ENCODE results near the gene RAP1GAP.

RAP1GAP gene

DNA sequence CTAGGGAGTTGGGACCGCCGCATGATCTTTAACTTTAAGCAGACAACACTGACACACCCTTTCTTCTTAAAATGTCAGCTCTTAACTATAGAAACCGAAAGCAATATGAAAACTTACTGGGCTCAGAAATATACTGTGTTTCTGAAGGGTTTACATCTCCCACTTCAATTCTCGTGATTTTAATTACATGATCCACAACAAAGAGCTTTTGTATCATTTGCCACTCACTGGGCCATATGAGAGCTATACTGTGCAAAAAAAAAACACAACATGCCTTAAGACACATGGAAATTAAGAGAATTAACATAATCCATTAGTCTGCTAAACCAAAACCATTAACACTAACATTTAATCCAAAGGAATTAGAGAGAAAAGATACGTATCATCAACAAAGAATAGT, 35.0 kb upstream of the RAP1GAP start:
- TF ChIP-seq, protein P1, sequence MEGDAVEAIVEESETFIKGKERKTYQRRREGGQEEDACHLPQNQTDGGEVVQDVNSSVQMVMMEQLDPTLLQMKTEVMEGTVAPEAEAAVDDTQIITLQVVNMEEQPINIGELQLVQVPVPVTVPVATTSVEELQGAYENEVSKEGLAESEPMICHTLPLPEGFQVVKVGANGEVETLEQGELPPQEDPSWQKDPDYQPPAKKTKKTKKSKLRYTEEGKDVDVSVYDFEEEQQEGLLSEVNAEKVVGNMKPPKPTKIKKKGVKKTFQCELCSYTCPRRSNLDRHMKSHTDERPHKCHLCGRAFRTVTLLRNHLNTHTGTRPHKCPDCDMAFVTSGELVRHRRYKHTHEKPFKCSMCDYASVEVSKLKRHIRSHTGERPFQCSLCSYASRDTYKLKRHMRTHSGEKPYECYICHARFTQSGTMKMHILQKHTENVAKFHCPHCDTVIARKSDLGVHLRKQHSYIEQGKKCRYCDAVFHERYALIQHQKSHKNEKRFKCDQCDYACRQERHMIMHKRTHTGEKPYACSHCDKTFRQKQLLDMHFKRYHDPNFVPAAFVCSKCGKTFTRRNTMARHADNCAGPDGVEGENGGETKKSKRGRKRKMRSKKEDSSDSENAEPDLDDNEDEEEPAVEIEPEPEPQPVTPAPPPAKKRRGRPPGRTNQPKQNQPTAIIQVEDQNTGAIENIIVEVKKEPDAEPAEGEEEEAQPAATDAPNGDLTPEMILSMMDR (IDR thresholded peaks at IDR 0.05; ENCODE audit: low read depth, low read length): no peak
- DNase-seq (ENCODE audit: extremely low read depth, low read depth): no peak

DNA sequence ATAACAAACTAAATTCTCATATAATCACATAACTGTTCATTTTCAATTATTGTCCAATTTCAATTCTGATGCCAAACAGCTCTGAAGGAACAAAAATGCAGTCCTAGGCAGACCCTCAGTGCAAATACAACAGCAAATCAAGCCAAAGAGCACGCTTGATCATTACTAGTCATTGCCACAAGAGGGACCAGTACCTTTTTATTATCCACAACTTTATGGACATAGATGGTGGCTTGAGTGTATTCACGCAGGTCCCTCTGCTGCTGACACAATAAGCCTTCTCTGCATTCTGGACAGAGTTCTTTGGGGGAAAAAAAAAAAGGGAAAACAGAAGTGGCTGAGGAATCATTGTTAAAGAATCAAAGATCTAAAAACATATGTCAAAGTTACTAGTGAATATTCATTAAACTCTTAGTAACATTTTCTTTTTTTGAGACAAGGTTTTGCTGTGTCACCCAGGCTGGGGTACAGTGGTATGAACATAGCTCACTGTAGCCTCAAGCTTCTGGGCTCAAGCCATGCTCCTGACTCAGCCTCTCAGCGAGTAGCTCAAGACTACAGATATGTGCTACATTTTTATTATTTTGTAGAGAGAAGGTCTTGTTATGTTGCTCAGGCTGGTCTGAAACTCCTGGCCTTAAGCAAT, 34.3 kb upstream of the RAP1GAP start:
- peak; percentile 30 for DNase-seq (ENCODE audit: extremely low read depth, low read depth)
- TF ChIP-seq, protein P1 (IDR thresholded peaks at IDR 0.05; ENCODE audit: low read depth, low read length): peak; percentile 37

DNA sequence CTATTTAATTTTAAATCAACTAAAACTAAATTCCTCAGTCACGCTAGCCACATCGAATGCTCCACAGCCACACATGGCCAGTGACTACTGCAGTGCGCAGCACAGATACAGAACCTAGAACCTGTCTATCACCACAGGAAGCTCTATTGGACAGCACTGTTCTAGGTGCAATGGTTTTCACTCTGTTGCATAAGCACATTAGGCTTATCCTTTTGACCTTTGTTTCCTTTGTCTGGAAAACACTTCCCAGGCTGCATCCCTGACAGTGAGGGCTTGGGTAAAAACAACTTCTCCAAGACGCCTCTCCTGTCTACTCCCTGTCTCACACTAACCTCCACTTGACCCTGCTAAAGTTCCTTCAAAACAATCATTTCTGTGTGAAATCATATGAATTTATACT, 33.6 kb upstream of the RAP1GAP start:
- TF ChIP-seq, protein P1 (IDR thresholded peaks at IDR 0.05; ENCODE audit: low read depth, low read length): no peak
- no peak for DNase-seq (ENCODE audit: extremely low read depth, low read depth)

DNA sequence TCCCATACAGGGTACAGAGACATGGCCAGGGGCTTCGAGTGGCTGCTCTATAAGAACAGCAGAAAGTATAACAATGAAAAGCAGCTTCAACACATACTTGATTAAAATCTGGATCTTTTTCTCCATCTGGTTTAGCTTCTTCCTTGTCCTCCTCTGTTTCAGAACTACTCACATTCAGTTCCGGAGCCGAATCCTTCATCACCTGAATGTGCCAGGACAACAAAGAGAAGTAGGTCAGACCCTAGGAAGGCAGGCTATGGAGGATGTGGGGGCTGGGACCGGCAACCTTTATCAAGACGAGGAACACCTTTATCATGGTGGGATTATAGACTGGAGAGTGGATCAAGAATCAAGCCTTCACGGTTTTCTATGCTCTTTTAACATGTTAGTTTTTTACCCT, 32.2 kb upstream of the RAP1GAP start:
- DNase-seq (ENCODE audit: extremely low read depth, low read depth): no peak
- TF ChIP-seq, protein P1 (IDR thresholded peaks at IDR 0.05; ENCODE audit: low read depth, low read length): no peak

DNA sequence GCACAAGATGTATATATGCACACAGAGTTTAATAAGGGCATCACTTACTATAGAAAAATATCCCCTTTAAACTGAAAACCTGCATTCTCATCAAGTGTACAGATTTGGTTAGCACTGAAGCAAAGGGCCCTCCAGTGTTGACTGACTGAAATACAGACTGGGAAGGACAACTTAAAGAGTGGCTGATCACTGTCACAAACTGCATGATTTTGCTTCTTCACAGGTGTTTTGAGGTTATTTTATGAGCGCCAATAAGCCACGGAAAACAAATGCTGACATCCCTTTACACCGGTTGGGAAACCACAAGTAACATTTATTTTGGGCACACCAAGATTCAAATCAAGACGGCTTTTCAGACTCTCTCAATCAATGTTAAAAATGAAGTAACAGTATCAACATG, 30.9 kb upstream of the RAP1GAP start:
- TF ChIP-seq, protein P1 (IDR thresholded peaks at IDR 0.05; ENCODE audit: low read depth, low read length): no peak
- no peak for DNase-seq (ENCODE audit: extremely low read depth, low read depth)

DNA sequence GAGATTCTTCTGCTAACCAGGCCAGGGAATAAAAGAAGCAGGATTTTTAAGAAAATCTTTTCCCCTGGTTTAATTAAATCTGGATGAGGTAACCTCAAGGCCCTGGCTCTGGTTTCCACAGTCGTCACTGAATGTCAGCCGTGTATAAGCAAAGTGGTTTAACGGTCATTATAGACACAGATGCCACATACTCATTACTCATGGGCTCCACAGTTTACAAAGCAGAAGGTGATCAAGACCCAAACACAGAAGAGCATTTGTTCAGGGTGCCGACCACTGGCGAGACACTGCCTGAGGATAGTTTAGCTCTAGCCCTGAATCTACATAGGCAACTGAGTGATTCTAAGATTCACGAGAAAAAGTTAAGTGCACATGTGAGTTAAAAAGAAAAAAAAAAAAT, 27.8 kb upstream of the RAP1GAP start:
- TF ChIP-seq, protein P1 (IDR thresholded peaks at IDR 0.05; ENCODE audit: low read depth, low read length): no peak
- no peak for DNase-seq (ENCODE audit: extremely low read depth, low read depth)

DNA sequence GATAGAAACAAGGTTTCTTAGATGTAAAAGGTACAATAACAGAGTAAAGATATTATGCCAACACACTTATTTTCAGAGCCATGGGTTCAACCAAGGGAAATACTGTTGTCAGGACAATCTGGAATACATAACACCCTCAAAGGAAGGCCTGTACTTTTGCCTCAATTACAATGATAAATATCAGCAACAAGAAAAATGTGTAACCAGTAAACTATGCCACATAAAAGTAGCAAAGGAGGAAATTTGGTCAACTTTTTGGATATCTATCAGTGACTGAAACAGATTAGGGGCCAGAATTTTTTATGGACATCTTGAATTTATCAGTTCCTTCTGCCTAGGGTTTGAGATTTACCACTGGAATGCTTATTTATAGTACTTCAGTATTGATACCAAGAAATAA, 24.6 kb upstream of the RAP1GAP start:
- DNase-seq (ENCODE audit: extremely low read depth, low read depth): no peak
- TF ChIP-seq, protein P1 (IDR thresholded peaks at IDR 0.05; ENCODE audit: low read depth, low read length): no peak

Measured in AG09319 (cell line).